ENCODE measurements around the gene RHOH. TPM values are rescaled to one million over a fixed set of nuclear protein-coding genes. Genes with fewer than 3 reads are reported as not detected.
"Not testable (repeated sequence)": the region's sequence is repeated elsewhere in the genome, so short reads cannot be mapped to it uniquely, and the experiment has no call there.

Gene RHOH
- 7.9 TPM for total RNA-seq

GRCh38 chr4:40196724-40197281 is at the start of gene RHOH:
Gene RHOH (plus strand): TSS chr4:40197031. CDS start chr4:40243387, 46,356 bp downstream.
- no peak for DNase-seq (ENCODE audit: low spot score)

- DNase-seq (ENCODE audit: low spot score) = not testable (repeated sequence)
These were observed 49.3 kb upstream of the RHOH start for GRCh38 chr4:40147490-40147889.

- peak; percentile 82 for DNase-seq (ENCODE audit: low spot score)
These were observed 46.9 kb upstream of the RHOH start for GRCh38 chr4:40149960-40150385.

GRCh38 chr4:40150932-40151331 is 45.9 kb upstream of the RHOH start:
- no peak for DNase-seq (ENCODE audit: low spot score)

GRCh38 chr4:40152637-40153036 is 44.2 kb upstream of the RHOH start:
- no peak for DNase-seq (ENCODE audit: low spot score)

- no peak for DNase-seq (ENCODE audit: low spot score)
These were observed 39.4 kb upstream of the RHOH start for GRCh38 chr4:40157436-40157835.

- no peak for DNase-seq (ENCODE audit: low spot score)
These were observed 36.6 kb upstream of the RHOH start for GRCh38 chr4:40160258-40160657.

GRCh38 chr4:40164459-40164858 is 32.4 kb upstream of the RHOH start:
- no peak for DNase-seq (ENCODE audit: low spot score)

GRCh38 chr4:40165916-40166315 is 30.9 kb upstream of the RHOH start:
- DNase-seq (ENCODE audit: low spot score) = no peak

GRCh38 chr4:40168070-40168469 is 28.8 kb upstream of the RHOH start:
- no peak for DNase-seq (ENCODE audit: low spot score)

- no peak for DNase-seq (ENCODE audit: low spot score)
These were observed 26.2 kb upstream of the RHOH start for GRCh38 chr4:40170588-40170987.

GRCh38 chr4:40173470-40173875 is 23.4 kb upstream of the RHOH start:
- DNase-seq (ENCODE audit: low spot score) = no peak

- DNase-seq (ENCODE audit: low spot score) = no peak
These were observed 20.2 kb upstream of the RHOH start for GRCh38 chr4:40176602-40177001.

- DNase-seq (ENCODE audit: low spot score) = no peak
These were observed 19.2 kb upstream of the RHOH start for GRCh38 chr4:40177591-40177990.

- DNase-seq (ENCODE audit: low spot score) = no peak
These were observed 18.2 kb upstream of the RHOH start for GRCh38 chr4:40178672-40179071.

GRCh38 chr4:40179360-40179759 is 17.5 kb upstream of the RHOH start:
- DNase-seq (ENCODE audit: low spot score) = no peak

GRCh38 chr4:40180356-40180755 is 16.5 kb upstream of the RHOH start:
- DNase-seq (ENCODE audit: low spot score) = no peak

- no peak for DNase-seq (ENCODE audit: low spot score)
These were observed 14.8 kb upstream of the RHOH start for GRCh38 chr4:40182001-40182400.

- no peak for DNase-seq (ENCODE audit: low spot score)
These were observed 13.9 kb upstream of the RHOH start for GRCh38 chr4:40182954-40183353.

GRCh38 chr4:40183615-40184411 is 13.0 kb upstream of the RHOH start:
- DNase-seq (ENCODE audit: low spot score) = no peak

GRCh38 chr4:40185830-40186664 is 10.8 kb upstream of the RHOH start:
- DNase-seq (ENCODE audit: low spot score) = no peak

- no peak for DNase-seq (ENCODE audit: low spot score)
These were observed 10.2 kb upstream of the RHOH start for GRCh38 chr4:40186665-40187014.

All from mucosa of gallbladder (tissue), 1 donor.